Caco-2 (cell line): ENCODE results near the gene AQP6. TPM values are rescaled to one million over a fixed set of nuclear protein-coding genes. Genes with fewer than 3 reads are reported as not detected.

Experiments used
- BruUV-seq: library from RNA; stranded (reverse); fragments of 400-500 nt; replicated peaks from 2 replicates; lab custom pipeline; 2021; lab: Mats Ljungman, UMichigan
- CTCF ChIA-PET: fragments of 300-600 bp; sonication (Branson Sonifier 250); formaldehyde crosslinking; loops from one replicate; lab custom pipeline; 2022; ENCODE audit warnings: antibody characterized with exemption; lab: Charles Lee
- POLR2A ChIA-PET: fragments of 300-600 bp; sonication (Branson Sonifier 250); formaldehyde crosslinking; loops from one replicate; lab custom pipeline; 2022; ENCODE audit warnings: antibody characterized with exemption; lab: Charles Lee
- DNase-seq, 2 experiments: peaks; one replicate each; pipeline versions ENCODE4 v3.0.0 to v3.0.0-alpha.2; 2020 to 2022
- H3K27me3 ChIP-seq: replicated peaks from 2 replicates; pipeline ENCODE4 v1.6.0; 2011; ENCODE audit warnings: low read length; ENCODE audit not compliant: control insufficient read depth, insufficient read depth
- H3K36me3 ChIP-seq: 2 replicates; pipeline ENCODE4 v1.5.1; 2011; ENCODE audit warnings: low read length; ENCODE audit not compliant: control insufficient read depth, insufficient read depth
- H3K4me1 ChIP-seq: fragments of 250-450 bp; sonication (Bioruptor Pico); 2 replicates; pipeline ENCODE4 v1.5.1; 2020; ENCODE audit warnings: mild to moderate bottlenecking
- H3K4me3 ChIP-seq: 2 replicates; pipeline ENCODE4 v1.5.1; 2011; ENCODE audit warnings: low read depth, mild to moderate bottlenecking, control low read depth, low read length
- H3K9me3 ChIP-seq: fragments of 250-450 bp; sonication (Bioruptor Pico); 2 replicates; pipeline ENCODE4 v1.5.1; 2020; ENCODE audit warnings: mild to moderate bottlenecking, moderate library complexity
- H3K27ac Mint-ChIP-seq: one replicate; pipeline ENCODE4 v1.8.0; 2022; ENCODE audit warnings: mixed read lengths; ENCODE audit not compliant: unreplicated experiment
- H3K27me3 Mint-ChIP-seq: one replicate; pipeline ENCODE4 v1.8.0; 2022; ENCODE audit warnings: mixed read lengths; ENCODE audit not compliant: insufficient read depth, unreplicated experiment
- H3K36me3 Mint-ChIP-seq: one replicate; pipeline ENCODE4 v1.8.0; 2022; ENCODE audit warnings: mild to moderate bottlenecking, mixed read lengths; ENCODE audit not compliant: insufficient read depth, unreplicated experiment
- H3K4me1 Mint-ChIP-seq: one replicate; pipeline ENCODE4 v1.8.0; 2022; ENCODE audit warnings: low read depth, mixed read lengths; ENCODE audit not compliant: unreplicated experiment
- H3K4me3 Mint-ChIP-seq: one replicate; pipeline ENCODE4 v1.8.0; 2022; ENCODE audit warnings: mild to moderate bottlenecking, moderate library complexity, mixed read lengths; ENCODE audit not compliant: unreplicated experiment
- H3K9me3 Mint-ChIP-seq: one replicate; pipeline ENCODE4 v1.8.0; 2022; ENCODE audit warnings: mixed read lengths; ENCODE audit not compliant: unreplicated experiment
- intact Hi-C: fragments of 100-400 bp; cut with micrococcal nuclease; formaldehyde crosslinking; loops from one replicate; pipeline ENCODE4 v1.10.0; 2022; ENCODE audit not compliant: unreplicated experiment
- total RNA-seq: library from RNA; stranded (reverse); gene quantifications from 2 replicates; pipeline ENCODE4 v1.2.3, GENCODE V29; 2022
- TF ChIP-seq, protein P1 (sequence below), 2 experiments: fragments of 200-600 bp in 1 of 2; IDR thresholded peaks; 1 replicate in 1 of 2; 2 replicates in 1 of 2; pipeline versions ENCODE4 v1.5.1 to v1.8.0; 2011 to 2022; ENCODE audit warnings: antibody characterized with exemption in 1 of 2, control low read depth in 1 of 2, inconsistent platforms in 1 of 2, low read depth in 1 of 2, low read length in 1 of 2, mild to moderate bottlenecking in 1 of 2, moderate library complexity in 1 of 2; ENCODE audit not compliant: insufficient read depth in 1 of 2, severe bottlenecking in 1 of 2, unreplicated experiment in 1 of 2

Gene AQP6
- total RNA-seq, 1 experiment from 2014 or later, result not detected

DNA sequence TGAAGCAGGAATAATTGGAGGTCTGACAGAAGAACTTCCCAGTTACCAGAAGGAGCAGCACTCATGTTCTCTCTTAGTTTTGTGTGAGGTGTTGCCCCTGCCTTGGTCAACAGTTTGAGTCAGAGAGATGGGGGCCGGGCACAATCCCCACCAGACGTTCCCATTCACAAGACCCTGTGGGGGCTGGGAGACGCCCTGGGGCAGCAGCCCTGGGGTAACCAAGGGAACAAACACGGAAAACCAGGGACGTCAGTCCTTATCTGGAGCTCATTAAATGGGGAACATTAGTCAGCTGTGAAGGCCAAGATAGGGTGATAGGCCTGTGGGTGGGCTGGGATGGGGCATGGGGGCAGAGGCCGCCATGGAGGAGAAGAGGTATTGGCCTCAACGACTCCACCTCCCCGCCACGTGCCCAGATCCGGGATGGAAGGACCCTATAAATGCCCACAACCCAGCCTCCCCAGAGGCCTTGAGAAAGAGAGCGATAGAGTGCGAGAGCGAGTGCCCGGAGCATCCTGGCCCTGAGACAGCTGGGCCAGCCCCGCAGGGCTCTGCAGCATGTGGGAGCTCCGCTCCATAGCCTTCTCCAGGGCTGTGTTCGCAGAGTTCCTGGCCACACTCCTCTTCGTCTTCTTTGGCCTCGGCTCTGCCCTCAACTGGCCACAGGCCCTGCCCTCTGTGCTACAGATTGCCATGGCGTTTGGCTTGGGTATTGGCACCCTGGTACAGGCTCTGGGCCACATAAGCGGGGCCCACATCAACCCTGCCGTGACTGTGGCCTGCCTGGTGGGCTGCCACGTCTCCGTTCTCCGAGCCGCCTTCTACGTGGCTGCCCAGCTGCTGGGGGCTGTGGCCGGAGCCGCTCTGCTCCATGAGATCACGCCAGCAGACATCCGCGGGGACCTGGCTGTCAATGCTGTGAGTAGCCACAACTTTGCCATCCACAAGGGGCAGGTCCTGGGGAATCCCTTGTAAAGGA lies 22.2 kb upstream of the AQP6 start, which contains the start of gene AQP2:
Gene AQP2 (plus strand): TSS at position 465 of the 979 bp plus-strand sequence. CDS start 94 bp downstream, at position 559.
- TF ChIP-seq, protein P1, sequence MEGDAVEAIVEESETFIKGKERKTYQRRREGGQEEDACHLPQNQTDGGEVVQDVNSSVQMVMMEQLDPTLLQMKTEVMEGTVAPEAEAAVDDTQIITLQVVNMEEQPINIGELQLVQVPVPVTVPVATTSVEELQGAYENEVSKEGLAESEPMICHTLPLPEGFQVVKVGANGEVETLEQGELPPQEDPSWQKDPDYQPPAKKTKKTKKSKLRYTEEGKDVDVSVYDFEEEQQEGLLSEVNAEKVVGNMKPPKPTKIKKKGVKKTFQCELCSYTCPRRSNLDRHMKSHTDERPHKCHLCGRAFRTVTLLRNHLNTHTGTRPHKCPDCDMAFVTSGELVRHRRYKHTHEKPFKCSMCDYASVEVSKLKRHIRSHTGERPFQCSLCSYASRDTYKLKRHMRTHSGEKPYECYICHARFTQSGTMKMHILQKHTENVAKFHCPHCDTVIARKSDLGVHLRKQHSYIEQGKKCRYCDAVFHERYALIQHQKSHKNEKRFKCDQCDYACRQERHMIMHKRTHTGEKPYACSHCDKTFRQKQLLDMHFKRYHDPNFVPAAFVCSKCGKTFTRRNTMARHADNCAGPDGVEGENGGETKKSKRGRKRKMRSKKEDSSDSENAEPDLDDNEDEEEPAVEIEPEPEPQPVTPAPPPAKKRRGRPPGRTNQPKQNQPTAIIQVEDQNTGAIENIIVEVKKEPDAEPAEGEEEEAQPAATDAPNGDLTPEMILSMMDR (IDR thresholded peaks at IDR 0.05; ENCODE audit: insufficient read depth in 1 of 2, low read depth in 1 of 2, low read length in 1 of 2, severe bottlenecking in 1 of 2, unreplicated experiment in 1 of 2), result no peak
- peaks cover 3% of the 10 kb centered on the region for H3K36me3 Mint-ChIP-seq
- BruUV-seq, result no TSS peak
- H3K4me3 Mint-ChIP-seq, result no peak within 1 kb of the TSS
- H3K9me3 Mint-ChIP-seq, result no peaks in the 10 kb centered on the region
- Histone ChIP-seq H3K27me3 (no peaks in the 10 kb centered on the region), H3K36me3 (no peaks in the 10 kb centered on the region), H3K4me1 (peaks cover 5% of the 10 kb centered on the region; the same call in 1 of the 2 replicates), H3K4me3 (no peak within 1 kb of the TSS), H3K9me3 (no peaks in the 10 kb centered on the region)
- intact Hi-C loops, result loop anchor here (5.0 kb wide), 1 partner anchor 83 kb away; no protein-coding TSS in a partner anchor
- DNase-seq, result no peak
- POLR2A ChIA-PET, result no interaction called here
- peaks cover 9% of the 10 kb centered on the region for H3K4me1 Mint-ChIP-seq
- CTCF ChIA-PET, result interaction anchor here (0.7 to 1.1 kb wide), 2 partner anchors 11 to 17 kb away, joined by 5 read pairs; no protein-coding TSS in a partner anchor
- H3K27ac Mint-ChIP-seq, result no peak within 1 kb of the TSS
- H3K27me3 Mint-ChIP-seq, result no peaks in the 10 kb centered on the region

DNA sequence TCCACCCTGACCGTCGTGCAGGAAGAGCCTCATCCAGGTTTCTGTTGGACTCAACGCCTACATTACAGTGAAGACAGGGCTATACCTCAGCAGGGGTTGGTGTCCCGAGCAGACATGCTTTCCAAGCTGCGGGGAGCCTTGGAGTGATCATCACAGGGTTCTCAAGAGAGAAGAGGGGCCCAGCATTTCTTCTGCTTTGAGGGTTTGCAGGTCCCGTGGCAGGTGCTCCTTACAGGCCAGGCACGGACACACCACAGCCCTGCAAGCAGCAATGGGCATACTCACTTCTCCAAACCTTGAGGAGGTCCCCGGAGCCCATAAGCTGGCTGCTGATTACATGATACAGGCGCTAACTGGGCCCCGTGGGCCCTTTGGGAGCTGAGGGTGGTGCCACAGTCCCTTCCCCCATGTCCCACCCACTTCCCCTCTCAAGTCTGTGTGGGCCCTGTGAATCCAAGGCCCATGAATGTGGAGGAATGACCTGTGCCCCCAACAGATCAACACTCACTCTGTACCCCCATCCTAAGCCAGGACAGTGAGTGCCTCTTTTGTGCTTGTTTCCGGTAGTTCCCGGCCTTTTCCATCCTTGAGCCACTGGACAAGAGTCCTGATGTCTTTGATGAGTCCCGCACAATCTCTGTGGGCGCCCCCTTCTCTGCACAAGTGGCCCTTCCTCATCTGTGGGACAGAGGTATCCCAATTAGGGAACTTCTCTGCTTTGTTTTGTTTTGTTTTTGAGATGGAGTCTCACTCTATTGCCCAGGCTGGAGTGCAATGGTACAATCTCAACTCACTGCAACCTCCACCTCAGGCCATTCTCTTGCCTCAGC lies 21.1 kb upstream of the AQP6 start:
- Histone ChIP-seq H3K4me3 (no peak overlapping the region), H3K27me3 (no peaks in the 10 kb centered on the region), H3K9me3 (no peaks in the 10 kb centered on the region), H3K4me1 (no peaks in the 10 kb centered on the region), H3K36me3 (no peaks in the 10 kb centered on the region)
- TF ChIP-seq, protein P1 (IDR thresholded peaks at IDR 0.05; ENCODE audit: insufficient read depth in 1 of 2, low read depth in 1 of 2, low read length in 1 of 2, severe bottlenecking in 1 of 2, unreplicated experiment in 1 of 2), result no peak
- no peaks in the 10 kb centered on the region for H3K36me3 Mint-ChIP-seq
- DNase-seq, result no peak
- H3K27me3 Mint-ChIP-seq, result no peaks in the 10 kb centered on the region
- no peaks in the 10 kb centered on the region for H3K4me1 Mint-ChIP-seq
- H3K4me3 Mint-ChIP-seq, result no peak overlapping the region
- BruUV-seq, result no TSS peak
- H3K27ac Mint-ChIP-seq, result no peak overlapping the region
- intact Hi-C loops, result loop anchor here (5.0 kb wide), 1 partner anchor 84 kb away; no protein-coding TSS in a partner anchor
- no peaks in the 10 kb centered on the region for H3K9me3 Mint-ChIP-seq
- POLR2A ChIA-PET, result no interaction called here
- CTCF ChIA-PET, result no interaction called here
